ENCODE measurements around the gene GALNTL6.

The GALNTL6 gene

GRCh38 chr4:172095161-172095560 is 282.0 kb downstream of the GALNTL6 start:
- in situ Hi-C loops (cut with MboI; ENCODE audit: low sequenced_read_pairs, unreplicated experiment) = no loop called here
- no peak for DNase-seq (ENCODE audit: low spot score)
- TF ChIP-seq CTCF (IDR thresholded peaks at IDR 0.05; ENCODE audit: borderline replicate concordance, control extremely low read depth, extremely low read depth, insufficient read depth, missing control alignments) = no peak

GRCh38 chr4:172096786-172097185 is 283.6 kb downstream of the GALNTL6 start:
- no peak for DNase-seq (ENCODE audit: low spot score)
- TF ChIP-seq CTCF (IDR thresholded peaks at IDR 0.05; ENCODE audit: borderline replicate concordance, control extremely low read depth, extremely low read depth, insufficient read depth, missing control alignments) = no peak
- in situ Hi-C loops (cut with MboI; ENCODE audit: low sequenced_read_pairs, unreplicated experiment) = no loop called here

GRCh38 chr4:172099376-172099775 is 286.2 kb downstream of the GALNTL6 start:
- no peak for TF ChIP-seq CTCF (IDR thresholded peaks at IDR 0.05; ENCODE audit: borderline replicate concordance, control extremely low read depth, extremely low read depth, insufficient read depth, missing control alignments)
- no peak for DNase-seq (ENCODE audit: low spot score)
- in situ Hi-C loops (cut with MboI; ENCODE audit: low sequenced_read_pairs, unreplicated experiment) = no loop called here

GRCh38 chr4:172103456-172103855 is 290.3 kb downstream of the GALNTL6 start:
- in situ Hi-C loops (cut with MboI; ENCODE audit: low sequenced_read_pairs, unreplicated experiment) = no loop called here
- TF ChIP-seq CTCF (IDR thresholded peaks at IDR 0.05; ENCODE audit: borderline replicate concordance, control extremely low read depth, extremely low read depth, insufficient read depth, missing control alignments) = no peak
- DNase-seq (ENCODE audit: low spot score) = no peak

- DNase-seq (ENCODE audit: low spot score) = no peak
- in situ Hi-C loops (cut with MboI; ENCODE audit: low sequenced_read_pairs, unreplicated experiment) = no loop called here
- no peak for TF ChIP-seq CTCF (IDR thresholded peaks at IDR 0.05; ENCODE audit: borderline replicate concordance, control extremely low read depth, extremely low read depth, insufficient read depth, missing control alignments)
Measured at GRCh38 chr4:172104539-172104938, 291.3 kb downstream of the GALNTL6 start.

GRCh38 chr4:172105918-172106317 is 292.7 kb downstream of the GALNTL6 start:
- in situ Hi-C loops (cut with MboI; ENCODE audit: low sequenced_read_pairs, unreplicated experiment) = no loop called here
- no peak for TF ChIP-seq CTCF (IDR thresholded peaks at IDR 0.05; ENCODE audit: borderline replicate concordance, control extremely low read depth, extremely low read depth, insufficient read depth, missing control alignments)
- no peak for DNase-seq (ENCODE audit: low spot score)

- no peak for DNase-seq (ENCODE audit: low spot score)
- TF ChIP-seq CTCF (IDR thresholded peaks at IDR 0.05; ENCODE audit: borderline replicate concordance, control extremely low read depth, extremely low read depth, insufficient read depth, missing control alignments) = no peak
- in situ Hi-C loops (cut with MboI; ENCODE audit: low sequenced_read_pairs, unreplicated experiment) = no loop called here
Measured at GRCh38 chr4:172109466-172109865, 296.3 kb downstream of the GALNTL6 start.

Measured in GM13976 (cell line).